Stimulated activated naive CD8-positive, alpha-beta T cell treated with anti-CD3 and anti-CD28 coated beads, Interleukin-15, Interleukin-2, amounts not matched to agents 100 ng/mL and 50 ng/mL, for 24 hours (primary cell): Measurements from ENCODE around the gene MYH13.

Experiments used
- H3K27ac Mint-ChIP-seq: one replicate; pipeline ENCODE4 v1.8.0; 2021; ENCODE audit warnings: mild to moderate bottlenecking, mixed read lengths
- H3K27me3 Mint-ChIP-seq: one replicate; pipeline ENCODE4 v1.8.0; 2021; ENCODE audit warnings: mixed read lengths
- H3K36me3 Mint-ChIP-seq: one replicate; pipeline ENCODE4 v1.8.0; 2021; ENCODE audit warnings: low read depth, mixed read lengths
- H3K4me1 Mint-ChIP-seq: one replicate; pipeline ENCODE4 v1.8.0; 2021; ENCODE audit warnings: low read depth, mixed read lengths
- H3K4me3 Mint-ChIP-seq: one replicate; pipeline ENCODE4 v1.8.0; 2021; ENCODE audit warnings: mild to moderate bottlenecking, mixed read lengths
- H3K9me3 Mint-ChIP-seq: one replicate; pipeline ENCODE4 v1.8.0; 2021; ENCODE audit warnings: mixed read lengths

Gene MYH13

DNA sequence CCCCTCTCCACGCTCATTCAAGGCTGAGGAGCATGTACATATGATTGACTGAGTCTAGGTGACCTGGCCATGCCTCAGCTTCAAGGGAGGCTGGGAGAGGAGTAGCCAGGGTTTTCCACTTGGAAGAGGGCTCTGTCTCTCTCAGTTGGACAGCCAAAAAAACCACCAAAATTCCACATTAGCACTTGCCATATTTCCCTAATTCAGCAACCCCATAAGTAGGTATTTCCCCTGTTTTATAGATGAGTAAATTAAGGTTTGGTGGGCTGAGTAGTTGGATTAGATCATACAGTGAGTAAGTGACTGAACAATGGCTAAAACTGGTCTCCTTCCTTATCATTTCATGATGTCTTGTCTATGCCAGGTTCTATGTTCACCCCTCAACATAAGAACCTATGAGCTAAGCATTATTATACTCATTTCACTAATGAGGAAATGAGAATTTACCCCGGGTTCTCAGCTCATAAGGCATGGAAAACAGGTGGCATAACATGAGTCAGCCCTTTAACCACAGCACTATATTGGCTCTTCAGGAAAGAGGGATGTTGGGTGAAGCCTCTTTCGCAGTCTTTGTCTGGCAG is 106.4 kb downstream of the MYH13 start:
- Mint-ChIP-seq H3K27ac (no peak overlapping the region), H3K4me3 (no peak overlapping the region), H3K27me3 (peaks cover 25% of the 10 kb centered on the region)

DNA sequence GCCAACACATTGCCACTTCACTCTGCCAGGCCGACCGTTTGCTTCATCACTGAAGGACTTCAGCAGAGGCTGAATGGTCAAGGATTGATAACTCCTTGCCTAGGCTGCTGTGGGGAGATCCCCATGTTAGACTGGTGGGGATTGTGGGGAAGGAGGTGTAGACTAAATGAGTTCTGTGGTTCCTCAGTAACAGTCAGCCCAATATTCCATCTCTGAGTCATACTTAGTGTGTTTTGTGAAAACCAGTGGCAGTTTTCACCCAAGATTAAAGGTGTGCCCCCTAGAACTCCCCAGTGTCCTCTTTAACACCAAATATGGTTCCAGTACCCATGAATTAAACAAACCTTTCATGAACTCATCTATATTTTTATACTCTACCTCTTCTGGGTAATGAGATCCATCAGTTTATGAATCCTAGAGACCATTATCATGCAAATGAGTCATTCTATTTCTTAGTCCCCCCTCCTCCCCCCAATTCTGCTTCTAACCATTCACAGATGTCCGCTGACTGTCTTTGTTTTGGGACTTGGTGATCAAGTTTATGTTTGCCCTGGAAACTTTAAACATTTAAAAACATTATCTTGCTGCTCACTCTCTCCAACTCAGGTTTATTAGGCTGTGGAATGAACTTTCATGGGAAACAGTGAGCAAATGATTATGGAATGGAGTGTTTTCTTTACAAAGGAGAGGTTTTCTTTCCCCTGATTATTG is 107.6 kb downstream of the MYH13 start:
- Mint-ChIP-seq H3K9me3 (peaks cover 9% of the 10 kb centered on the region), H3K4me3 (no peak overlapping the region), H3K27me3 (peaks cover 28% of the 10 kb centered on the region), H3K27ac (no peak overlapping the region), H3K4me1 (peaks cover 23% of the 10 kb centered on the region), H3K36me3 (no peaks in the 10 kb centered on the region)

More for the DNA sequence above, 106.4 kb downstream of the MYH13 start:
- H3K36me3 Mint-ChIP-seq: no peaks in the 10 kb centered on the region
- H3K4me1 Mint-ChIP-seq: peaks cover 23% of the 10 kb centered on the region
- H3K9me3 Mint-ChIP-seq: peaks cover 9% of the 10 kb centered on the region

DNA sequence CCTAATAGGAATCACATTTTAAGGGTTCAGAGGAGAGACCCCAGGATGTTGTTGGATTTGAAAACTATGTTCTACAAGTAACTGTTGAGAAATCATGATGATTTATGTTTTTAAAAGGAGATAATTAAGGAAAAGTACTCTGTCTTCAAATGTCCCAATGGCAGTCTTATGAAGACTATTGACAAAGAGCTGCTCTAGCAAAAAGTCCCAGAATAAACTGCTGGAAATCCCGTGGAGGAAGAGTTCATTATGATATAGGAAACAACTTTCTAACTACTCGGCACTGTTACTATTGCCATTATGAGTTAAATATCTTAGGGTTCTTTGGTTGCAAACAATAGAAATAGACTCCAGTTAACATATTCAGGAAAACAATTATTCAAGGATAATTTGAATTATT is 108.8 kb downstream of the MYH13 start:
- Mint-ChIP-seq H3K36me3 (no peaks in the 10 kb centered on the region), H3K9me3 (peaks cover 9% of the 10 kb centered on the region), H3K4me1 (peaks cover 23% of the 10 kb centered on the region), H3K27ac (no peak overlapping the region), H3K4me3 (no peak overlapping the region), H3K27me3 (peaks cover 25% of the 10 kb centered on the region)

DNA sequence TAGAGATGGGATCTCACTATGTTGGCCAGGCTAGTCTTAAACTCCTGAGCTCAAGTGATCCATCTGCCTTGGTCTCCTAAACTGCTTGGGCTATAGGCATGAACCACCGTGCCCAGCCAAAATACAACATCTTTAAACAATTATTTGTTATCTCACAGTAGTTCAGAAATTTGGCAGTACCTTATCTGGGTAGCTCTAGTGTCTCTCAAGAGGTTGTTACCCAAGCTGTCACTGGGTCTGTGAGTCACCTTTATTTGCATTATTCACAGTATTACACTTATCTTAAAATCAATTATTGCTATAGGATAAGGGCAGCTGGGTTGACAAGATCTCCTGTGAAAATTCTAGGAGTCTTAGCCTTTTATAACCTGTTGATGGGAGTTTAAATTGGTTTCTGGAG is 110.4 kb downstream of the MYH13 start:
- Mint-ChIP-seq H3K4me1 (peaks cover 23% of the 10 kb centered on the region), H3K27ac (no peak overlapping the region), H3K36me3 (no peaks in the 10 kb centered on the region), H3K27me3 (peaks cover 21% of the 10 kb centered on the region), H3K9me3 (peaks cover 6% of the 10 kb centered on the region), H3K4me3 (no peak overlapping the region)

DNA sequence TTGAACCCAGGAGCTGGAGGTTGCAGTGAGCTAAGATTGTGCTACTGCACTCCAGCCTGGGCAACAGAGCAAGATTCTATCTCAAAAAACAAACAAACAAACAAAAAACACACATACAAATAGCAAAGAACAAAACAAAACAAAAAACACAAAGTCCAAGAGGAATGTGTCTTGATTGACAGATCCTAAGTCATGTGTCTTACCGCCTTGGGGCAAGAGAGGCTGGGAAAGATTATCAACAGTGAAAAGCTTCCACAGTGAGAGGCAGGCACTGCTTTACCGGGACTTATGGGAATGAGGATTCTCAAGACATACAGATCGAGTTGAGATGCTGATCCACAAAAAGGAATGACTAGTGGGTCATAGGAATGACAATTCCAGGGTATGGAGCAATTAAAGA is 111.7 kb downstream of the MYH13 start:
- no peaks in the 10 kb centered on the region for H3K36me3 Mint-ChIP-seq
- H3K4me3 Mint-ChIP-seq: no peak overlapping the region
- H3K27ac Mint-ChIP-seq: no peak overlapping the region

DNA sequence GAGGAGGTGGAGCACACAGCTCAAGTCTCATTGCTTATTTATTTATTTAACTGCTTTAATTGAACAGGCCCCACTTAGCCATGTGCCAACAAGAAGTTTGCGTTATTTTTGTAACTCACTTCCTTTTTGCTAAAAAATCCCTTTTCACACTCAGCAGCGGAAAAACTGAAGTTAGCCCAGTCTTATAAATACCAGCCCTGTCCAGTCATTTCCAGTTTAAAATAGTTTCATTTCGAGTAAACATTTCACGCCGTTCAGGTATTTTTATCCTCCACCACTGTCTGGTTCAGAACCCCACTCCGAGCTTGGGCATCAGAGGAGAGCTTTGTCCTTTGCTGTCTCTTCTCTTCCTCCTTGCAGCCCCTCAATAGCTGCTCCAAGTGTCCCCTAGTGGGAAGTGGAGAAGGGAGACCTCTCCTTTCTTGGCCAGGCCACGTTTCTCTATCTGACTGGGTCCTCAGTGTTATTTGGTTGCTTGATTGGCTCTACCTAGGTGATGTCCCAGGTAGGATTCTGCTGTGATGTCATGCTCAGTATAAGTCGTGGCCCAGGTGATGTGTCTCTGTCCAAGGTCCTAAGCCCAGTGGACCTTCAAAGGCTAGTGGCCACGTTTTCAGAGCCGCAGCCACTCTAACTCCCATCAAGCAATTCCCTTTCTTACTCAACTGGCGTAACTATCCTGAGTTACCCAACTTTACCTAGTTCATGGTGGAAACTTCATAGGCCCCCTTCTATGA is 121.4 kb downstream of the MYH13 start:
- Mint-ChIP-seq H3K27ac (peak overlapping the region; percentile 64), H3K27me3 (peaks cover 25% of the 10 kb centered on the region), H3K4me1 (peaks cover 10% of the 10 kb centered on the region), H3K36me3 (no peaks in the 10 kb centered on the region), H3K9me3 (peaks cover 4% of the 10 kb centered on the region), H3K4me3 (no peak overlapping the region)

More for the DNA sequence above, 111.7 kb downstream of the MYH13 start:
- Mint-ChIP-seq H3K27me3 (peaks cover 25% of the 10 kb centered on the region), H3K4me1 (peaks cover 15% of the 10 kb centered on the region), H3K9me3 (no peaks in the 10 kb centered on the region)
